NCI-H1092 (cell line): Measurements from ENCODE around the gene EXOC3.
"Not testable (repeated sequence)": the region's sequence is repeated elsewhere in the genome, so short reads cannot be mapped to it uniquely, and the experiment has no call there.

ENCODE experiments used
- DNase-seq: peaks from one replicate; lab custom pipeline; 2025; lab: John Stamatoyannopoulos, UW

Gene EXOC3

DNA sequence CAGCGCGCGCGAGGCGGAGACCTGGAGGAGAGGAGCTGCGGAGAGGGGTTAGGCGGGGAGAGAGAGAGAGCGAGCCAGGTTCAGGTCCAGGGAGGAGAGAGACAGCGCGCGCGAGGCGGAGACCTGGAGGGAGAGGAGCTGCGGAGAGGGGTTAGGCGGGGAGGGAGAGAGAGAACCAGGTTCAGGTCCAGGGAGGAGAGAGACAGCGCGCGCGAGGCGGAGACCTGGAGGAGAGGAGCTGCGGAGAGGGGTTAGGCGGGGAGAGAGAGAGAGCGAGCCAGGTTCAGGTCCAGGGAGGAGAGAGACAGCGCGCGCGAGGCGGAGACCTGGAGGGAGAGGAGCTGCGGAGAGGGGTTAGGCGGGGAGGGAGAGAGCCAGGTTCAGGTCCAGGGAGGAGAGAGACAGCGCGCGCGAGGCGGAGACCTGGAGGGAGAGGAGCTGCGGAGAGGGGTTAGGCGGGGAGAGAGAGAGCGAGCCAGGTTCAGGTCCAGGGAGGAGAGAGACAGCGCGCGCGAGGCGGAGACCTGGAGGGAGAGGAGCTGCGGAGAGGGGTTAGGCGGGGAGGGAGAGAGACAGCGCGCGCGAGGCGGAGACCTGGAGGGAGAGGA, 31.4 kb downstream of the EXOC3 start:
- DNase-seq: not testable (repeated sequence)

DNA sequence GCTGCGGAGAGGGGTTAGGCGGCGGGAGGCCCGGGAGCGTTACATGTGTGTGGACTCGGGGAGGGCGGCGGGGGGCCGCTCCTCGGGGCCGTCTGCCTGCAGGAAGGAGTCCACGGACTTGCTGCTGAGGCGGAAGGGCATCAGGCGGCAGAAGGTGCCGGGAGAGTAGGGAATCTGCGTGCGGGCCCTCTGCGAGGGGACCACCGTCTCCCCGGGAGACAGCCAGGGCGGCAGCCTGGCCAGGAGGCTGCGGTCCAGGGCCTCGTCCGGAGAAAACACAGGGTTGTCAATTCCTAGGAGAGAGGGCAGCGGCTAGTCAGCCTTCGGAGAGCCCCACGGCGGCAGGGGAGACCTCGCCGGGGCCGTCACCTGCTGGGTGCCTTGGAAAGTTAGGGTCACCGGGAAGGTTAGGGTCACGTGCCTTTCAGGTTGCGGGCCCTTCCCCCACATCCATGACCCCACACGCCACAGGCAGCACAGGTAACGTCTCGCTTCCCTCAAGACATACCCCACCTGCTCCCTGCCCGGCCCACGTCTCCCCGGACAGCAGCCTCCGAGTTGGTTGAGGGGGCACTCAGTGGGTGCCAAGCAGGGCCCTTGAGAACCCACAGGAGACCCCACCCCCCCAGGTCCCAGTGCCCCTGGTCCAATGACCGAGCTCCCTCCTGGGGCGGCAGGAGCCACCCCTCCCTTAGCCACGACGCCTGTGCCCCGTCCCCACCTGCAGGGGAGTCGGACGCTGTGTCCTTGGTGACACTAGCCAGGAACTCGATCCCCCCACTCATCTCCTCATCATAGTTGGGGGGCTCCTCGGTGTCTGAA, 32.1 kb downstream of the EXOC3 start:
- DNase-seq: no peak

DNA sequence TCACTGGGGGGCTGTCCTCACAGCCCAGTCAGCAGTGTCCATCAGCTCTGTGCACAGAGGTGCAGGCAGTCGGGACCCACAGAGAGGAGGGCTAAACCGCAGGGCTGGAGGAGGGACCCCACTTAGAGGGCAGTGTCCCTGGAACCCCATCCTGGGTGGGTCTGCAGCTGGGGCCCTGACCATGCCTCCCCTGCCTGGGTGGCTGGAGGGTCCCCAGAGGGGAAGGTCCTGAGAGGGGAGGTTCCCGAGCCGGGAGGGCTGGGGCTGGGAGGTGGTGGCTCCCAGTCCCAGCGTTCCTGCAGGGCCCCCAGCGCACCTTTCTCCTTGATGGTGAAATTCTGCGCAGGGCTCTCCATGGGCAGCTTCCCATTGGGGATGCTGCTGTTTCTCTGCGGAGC, 32.7 kb downstream of the EXOC3 start:
- DNase-seq: no peak

DNA sequence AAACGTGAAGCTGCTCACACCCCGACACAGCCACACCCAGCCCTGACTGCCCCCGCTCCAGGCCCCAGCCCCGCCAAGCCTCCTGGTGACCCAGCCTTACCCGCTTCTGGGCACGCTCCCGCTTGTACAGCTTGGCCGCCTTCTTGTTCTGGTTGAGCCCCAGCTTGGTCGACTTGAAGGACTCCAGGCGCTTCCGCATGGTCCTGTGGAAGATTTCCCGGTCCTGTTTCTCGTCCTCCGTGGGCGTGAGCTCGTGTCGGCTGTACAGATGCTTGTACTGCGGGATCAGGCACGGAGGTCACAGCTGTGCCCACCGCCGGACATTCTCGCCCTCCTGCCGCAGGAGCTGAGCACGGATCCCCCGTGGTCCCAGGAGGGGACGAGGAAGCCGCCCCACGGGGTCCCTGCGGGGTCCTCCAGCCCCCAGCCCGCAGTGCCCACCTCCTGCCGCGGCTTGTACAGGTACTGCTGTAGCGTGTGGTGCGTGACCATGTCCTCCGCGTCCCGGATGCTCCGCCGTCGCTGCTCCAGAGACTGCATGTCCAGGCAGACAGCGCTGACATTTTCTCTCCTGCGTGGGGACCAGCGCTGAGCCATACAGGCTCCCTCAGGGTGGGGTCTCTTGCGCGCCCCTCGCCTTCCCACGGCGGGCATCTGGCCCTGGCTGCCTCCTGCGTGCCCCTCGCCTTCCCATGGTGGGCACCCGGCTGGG, 33.3 kb downstream of the EXOC3 start:
- DNase-seq: no peak

DNA sequence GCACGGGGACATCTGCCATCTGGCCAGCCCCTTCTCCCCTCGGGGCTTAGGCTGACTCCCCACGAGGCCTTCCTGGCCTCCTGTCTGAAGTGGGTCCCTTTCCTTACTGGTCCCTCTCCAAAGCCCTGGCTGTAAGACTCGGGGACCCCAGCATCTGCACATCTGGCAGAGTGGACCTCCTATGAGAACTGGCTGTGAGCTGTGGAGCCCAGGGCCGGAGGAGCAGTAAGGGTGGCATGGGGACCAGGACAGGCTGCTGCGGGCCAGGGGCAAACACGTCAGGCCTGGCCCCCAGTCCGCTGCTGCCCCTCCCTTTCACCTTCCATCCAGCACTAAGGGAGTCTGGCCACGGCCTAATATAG, 33.8 kb downstream of the EXOC3 start:
- DNase-seq: no peak

DNA sequence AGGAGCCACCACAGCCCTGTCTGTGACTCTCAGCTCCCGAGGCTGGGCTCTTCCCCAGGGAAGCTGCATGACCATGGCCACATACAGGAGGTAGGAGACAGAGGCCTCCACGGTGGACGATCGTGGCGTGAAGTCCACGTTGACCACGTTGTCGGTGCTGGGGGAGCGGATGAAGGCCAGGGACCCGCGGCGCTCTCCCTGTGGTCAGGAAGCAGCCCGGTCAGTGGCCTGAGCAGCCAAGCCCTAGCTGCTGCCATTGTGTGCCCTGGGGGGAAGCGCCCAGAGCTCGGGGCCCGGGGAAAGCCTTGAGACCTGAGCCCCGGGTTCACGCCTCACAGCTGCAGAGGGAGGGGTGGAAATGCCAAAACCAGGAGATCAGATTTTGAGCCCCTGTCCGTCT, 34.3 kb downstream of the EXOC3 start:
- DNase-seq: no peak

DNA sequence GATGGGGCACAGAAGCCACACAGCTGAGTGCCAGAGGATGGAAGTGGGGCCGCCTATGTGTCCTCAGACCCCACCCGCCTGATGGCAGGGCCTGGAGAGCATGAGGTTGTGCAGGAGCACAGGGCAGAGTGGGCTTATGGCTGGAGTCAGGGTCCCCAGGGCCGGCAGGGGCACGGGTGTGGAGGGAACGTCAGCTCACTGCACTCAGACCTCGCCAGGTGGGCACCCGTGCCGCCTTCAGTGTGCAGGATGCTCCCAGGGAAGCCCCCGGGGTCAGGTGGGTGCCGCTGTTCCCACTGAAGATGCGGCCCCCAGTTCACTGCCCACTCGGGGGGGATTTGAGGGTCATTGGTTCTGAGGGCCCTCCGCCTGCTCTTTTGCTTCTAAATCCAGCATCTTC, 34.9 kb downstream of the EXOC3 start:
- DNase-seq: no peak

DNA sequence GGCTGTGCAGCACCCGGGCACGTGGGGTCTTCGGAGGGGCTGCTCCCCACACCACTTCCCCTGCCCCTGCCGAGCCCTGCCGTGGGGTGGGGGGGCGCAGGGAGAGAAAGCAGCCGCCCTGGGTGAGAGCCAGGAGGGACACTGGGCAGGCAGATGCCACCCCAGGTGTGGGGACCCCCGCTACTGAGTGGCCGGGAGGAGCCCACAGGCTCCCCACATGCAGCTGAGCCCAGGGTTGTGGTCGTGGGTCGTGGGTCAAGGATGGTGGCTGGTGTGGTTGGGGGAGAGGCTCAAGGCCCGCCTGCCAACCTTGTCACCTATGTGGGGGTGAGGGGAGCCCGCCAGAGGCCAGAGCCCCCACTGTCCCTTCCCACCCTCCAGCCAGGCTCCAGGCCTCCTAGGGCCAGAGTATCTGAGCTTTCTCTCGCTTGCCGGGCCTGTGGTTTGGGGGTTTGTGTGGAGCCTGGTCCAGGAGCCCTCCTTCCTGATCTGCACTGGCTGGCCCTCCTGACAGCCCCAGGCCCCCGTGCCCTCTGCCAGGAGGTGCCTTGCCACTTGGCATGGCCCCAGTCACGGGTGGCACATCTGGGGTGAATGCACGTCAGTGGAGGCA, 35.5 kb downstream of the EXOC3 start:
- no peak for DNase-seq

DNA sequence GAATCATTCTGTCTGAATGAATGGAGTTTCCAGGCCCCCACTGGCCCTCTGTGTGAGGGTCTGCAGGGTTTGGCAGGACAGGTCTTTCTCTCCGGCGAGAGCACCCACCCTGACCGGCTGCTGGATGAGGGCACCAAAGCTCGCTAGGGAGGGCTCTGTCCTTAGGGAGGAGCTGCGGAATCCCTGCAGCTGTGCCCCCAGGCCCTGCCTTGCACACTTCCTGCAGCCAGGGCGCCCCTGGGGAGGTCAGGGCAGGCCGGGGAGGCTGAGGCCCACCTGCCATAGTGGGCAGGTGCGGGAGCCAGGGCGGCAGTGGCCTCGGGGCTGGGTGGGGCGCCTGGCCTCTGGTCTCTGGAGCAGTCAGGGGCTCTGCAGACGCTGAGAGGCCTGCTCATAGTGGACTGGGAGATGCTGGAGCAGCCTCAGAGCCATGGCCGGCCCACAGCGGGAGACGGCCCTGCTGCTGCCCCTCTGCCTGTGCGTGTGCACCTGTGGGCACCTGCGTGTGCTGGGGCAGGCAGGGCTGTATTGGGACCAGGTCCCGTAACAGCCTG, 36.1 kb downstream of the EXOC3 start:
- no peak for DNase-seq

DNA sequence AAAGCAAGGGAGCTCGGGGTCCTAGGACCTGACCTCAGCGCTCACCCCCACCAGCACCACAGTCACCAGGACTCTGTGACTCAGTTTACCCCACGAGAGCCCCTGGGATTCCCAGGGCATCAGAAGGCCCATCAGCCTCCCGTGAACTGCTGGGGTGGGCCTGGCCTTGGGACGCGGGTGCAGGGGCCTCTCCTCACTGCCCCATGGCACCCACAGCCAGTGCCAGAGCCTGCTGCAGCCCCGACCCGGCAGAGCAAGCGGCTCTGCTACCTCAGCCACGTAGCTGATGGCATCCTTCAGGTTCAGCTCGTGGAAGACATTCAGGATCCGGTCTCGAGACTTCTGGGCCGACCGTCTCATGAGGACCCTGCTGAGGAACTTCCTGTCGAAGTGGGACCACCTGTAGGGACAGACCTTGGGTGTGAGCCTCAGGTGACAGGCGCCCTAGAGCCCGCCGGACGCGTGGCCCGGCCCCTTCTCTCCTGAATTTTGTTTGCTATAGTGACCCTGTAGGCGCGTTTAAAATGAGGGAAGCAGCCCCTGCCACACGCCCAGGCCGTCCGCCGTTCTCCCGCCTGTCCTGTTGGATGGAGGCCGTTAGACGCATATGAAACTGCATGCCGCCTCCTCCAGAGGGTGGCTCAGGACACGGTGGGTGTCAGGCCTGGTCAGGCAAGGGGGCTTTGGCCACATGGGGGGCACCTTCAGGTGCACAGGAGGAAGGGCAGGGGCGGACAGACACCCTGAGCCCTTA, 36.8 kb downstream of the EXOC3 start:
- no peak for DNase-seq

DNA sequence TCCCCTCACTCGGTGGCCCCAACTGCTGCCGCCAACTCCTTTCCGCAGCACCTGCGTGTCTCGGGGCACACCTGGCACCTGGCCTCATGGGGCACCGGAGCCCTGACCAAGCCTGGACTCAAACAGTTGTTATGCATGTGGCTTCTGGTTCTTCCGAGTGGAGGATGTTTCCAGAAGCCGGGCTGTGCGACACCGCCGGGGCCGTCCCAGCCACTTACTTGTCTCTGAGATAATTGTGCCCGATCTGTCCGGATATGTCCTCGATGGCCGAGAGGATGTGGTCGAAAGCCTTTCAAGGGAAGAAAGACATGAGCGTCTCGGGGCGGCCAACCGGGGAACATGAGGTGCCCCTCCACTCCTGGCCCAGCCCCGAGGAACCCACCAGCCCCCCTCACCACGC, 38.4 kb downstream of the EXOC3 start:
- DNase-seq: no peak

DNA sequence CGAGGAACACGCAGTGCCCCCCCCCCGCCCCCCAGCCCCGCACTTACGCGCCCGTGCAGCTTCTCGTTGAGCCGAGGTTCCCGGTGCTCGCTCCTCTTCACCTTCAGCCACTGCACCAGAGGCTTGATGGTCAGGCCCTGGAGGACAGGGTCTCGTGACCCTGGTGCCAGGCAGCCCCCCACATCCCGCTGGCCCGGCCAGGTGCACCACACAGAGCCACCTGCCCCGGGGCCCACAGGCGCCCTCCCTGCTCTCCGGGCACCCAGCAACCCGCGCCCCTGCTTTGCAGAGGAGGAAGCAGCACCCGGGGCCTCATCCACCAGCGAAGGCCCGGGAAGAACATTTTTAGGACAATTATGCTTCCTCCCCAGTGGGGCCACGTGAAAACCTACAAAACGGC, 39.0 kb downstream of the EXOC3 start:
- no peak for DNase-seq

DNA sequence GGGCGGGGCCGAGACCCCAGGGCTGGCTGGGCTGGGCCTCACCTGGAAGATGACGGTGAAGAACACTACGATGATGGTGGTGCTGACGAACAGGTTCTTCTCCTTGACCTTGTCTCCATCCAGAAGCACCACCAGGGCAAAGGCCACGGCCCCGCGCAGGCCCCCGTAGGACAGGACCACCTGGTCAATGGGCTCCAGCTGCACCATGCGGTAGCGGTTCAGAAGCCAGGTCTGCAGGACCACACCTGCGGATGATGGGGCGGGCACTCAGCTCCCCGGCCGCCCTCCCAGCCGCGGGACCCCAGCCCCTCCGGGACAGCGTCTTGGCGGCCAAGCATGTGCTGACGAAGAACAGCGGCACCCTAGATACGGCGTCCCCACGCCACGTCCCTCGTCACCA, 39.5 kb downstream of the EXOC3 start:
- DNase-seq: no peak

DNA sequence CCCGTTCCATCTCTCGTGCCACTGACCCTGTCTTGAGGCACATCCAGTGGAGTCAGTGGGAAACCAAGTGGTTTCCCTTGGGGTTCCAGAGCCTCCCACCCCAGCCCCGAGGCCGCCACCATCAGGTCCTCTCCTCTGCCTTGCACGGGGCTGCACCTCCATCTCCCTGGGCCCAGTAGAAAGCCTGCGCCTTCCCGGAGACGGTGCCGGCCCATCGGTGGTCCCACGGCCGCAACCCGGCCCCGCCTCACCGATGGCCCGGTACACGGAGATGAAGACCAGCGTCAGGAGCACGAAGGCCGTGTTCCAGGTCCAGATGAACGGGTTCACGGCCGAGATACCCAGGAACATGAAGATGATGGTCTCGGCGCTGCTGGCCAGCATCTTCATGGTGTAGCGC, 40.0 kb downstream of the EXOC3 start:
- DNase-seq: no peak

DNA sequence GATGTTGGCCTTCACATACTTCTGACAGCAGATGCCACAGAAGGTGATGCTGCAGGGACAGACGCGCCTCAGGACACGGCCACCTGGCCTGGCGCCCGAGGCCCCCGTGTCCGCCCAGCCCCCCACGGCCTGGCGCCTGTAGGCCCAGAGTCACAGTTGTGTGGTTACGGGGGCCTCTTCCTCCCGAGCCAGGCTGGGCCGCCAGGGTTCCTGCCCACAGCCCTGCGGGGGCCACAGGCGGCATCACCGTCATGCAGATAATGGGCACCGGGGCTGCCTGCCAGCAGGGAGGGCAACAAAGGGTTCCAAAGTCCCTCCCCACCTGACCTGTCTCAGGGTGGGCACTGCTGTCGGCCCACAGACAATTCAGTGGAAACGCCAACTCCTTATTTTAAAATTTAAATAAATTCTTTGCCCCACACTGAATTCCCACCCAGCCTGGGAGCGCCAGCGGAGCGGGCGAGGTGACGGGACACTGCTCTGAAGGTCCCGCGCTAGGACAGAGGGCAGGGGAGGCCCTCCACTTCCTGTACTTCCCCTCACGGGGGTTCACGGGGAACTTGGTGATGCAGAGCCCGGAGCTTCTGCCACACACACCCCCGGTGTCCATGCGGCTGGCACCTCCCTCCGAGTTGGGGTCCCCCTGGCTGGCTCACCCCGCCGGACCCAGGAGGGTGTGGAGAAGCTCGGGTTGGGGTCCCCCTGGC, 40.6 kb downstream of the EXOC3 start:
- no peak for DNase-seq

DNA sequence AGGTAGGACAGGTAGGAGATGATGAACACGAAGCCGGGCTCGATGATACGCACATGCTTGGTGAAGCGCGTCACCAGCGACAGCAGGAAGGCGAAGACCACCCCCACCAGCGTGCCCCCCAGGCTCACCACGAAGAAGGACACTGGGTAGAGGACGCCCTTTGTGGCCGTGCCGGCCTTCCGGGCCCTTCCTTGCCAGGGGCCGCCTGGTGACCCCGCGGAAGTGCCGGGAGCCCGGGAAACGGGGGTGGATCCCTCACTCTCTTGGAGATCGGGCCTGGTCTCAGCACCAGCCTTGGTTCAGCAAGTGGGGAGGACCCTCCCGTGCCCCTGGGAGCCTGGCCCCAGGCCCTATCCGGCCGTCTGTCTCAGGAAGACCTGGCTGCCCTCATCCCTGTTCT, 41.6 kb downstream of the EXOC3 start:
- DNase-seq: no peak

DNA sequence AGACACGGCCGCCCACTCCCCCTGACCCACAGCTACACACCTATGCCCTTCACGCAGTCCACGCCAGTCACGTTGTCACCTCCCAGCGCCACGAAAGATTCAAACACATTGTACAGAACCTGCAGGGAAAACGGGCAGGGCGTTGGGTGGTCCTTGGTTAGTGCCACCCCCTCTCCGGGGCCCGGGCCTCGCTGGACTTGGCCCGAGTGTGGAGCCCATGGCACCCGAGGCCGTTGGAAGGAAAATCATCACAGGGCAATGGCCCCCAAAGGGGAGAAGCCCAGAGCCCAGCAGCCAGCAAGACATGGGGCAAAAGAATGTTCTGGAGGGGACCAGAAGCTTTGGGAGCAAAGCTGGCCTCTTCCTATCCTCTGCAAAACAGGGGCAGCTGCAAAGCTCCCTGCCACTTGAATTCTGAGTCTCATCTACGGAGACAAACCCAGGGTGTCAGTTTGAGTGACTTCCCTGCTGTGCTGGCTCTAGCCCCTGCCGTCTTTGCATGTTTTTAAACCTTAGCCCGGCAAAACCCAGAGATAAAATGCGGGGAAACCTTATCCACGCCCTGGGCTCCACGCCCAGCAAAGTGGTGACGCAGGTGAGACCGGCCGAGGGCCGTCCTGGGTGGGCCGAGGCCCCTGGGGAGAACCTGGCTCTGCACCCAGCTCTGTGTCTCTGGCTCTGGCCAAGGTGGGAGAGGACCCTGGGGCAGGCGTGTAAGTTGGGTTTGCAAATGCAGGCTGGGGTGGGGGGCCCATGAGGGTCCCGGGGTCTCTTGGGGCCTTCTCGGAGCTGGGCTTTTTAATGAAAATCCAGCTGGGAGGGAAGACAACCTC, 42.4 kb downstream of the EXOC3 start:
- no peak for DNase-seq

DNA sequence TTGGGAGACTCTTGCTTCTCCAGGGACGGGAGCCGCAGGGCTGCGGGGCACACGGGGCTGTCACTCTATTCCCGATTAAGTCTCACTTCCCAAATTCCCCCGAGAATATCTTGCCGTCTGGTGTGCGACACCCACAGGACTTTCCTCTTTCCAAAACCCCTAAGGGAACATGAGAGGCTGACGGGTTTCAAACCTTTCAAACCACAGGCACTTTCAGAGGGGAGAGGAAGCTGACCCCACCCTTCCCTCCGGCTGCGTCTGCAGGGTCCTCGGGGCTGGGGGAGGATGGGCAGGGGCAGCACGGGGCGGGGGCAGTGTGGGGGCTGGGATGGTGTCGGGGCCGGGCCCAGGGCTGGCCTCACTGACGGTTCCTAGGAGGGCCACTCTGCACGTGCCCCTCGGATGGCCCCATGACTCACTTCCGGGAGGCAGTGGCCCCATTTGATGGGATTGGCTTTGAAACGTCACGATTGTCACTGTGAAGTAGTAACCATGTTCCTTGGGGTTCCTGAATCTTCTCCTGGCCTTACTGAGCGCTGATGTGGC, 43.0 kb downstream of the EXOC3 start:
- DNase-seq: no peak

DNA sequence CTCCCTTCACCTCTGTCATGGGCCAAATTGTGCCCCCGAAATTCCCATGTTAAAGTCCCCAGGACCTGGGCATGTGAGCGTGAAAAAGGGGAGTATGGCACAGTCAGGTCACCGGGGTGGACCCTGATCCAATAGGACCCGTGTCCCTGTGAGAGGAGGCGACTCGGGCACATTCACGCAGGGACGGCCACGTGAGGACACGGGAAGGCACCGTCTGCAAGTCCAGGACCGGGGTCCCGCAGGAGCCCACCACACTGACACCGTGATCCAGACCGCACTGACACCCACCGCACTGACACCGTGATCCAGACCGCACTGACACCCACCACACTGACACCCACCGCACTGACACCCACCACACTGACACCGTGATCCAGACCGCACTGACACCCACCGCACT, 43.6 kb downstream of the EXOC3 start:
- not testable (repeated sequence) for DNase-seq

DNA sequence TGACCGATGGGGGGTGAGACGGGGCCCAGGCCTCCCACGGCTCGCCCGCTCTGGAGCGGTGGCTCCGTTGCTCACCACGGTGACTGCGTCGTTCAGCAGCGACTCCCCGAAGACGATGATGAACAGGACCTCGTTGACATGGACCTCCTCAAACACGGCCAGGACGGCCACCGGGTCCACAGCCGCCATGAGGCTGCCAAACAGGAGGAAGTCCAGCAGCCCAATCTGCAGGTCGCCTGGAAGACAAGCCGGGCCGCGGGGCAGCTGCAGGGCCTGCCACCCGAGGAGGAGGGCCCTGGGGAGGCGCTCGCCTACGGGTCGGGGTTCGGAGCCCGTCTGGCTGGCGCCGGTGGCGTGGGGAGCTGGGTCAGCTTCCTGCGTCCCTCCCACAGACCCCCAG, 45.3 kb downstream of the EXOC3 start:
- DNase-seq: no peak
